H9 (cell line): ENCODE results near the gene OR10H5. TPM values are rescaled to one million over a fixed set of nuclear protein-coding genes. Genes with fewer than 3 reads are reported as not detected.
"Not testable (repeated sequence)": the region's sequence is repeated elsewhere in the genome, so short reads cannot be mapped to it uniquely, and the experiment has no call there.

Experiments
- DNase-seq: peaks from one replicate; pipeline ENCODE4 v3.0.0-alpha.2; 2017
- H2AFZ ChIP-seq: one replicate; pipeline ENCODE4 v1.6.1; 2013; ENCODE audit warnings: mild to moderate bottlenecking, low read length, control low read depth, moderate library complexity
- H2AK5ac ChIP-seq: 2 replicates; pipeline ENCODE4 v1.6.1; 2013; ENCODE audit warnings: low read length, control low read depth, mixed read lengths; ENCODE audit not compliant: insufficient read length
- H2BK120ac ChIP-seq: one replicate; pipeline ENCODE4 v1.6.1; 2013; ENCODE audit warnings: low read depth, mild to moderate bottlenecking, low read length, control low read depth, inconsistent platforms; ENCODE audit not compliant: poor library complexity, severe bottlenecking
- H2BK12ac ChIP-seq: 2 replicates; pipeline ENCODE4 v1.6.1; 2013; ENCODE audit warnings: low read length, control low read depth, mixed read lengths, low read depth; ENCODE audit not compliant: insufficient read length
- H2BK15ac ChIP-seq: 2 replicates; pipeline ENCODE4 v1.6.1; 2013; ENCODE audit warnings: low read depth, low read length, control low read depth
- H2BK20ac ChIP-seq: one replicate; pipeline ENCODE4 v1.6.1; 2013; ENCODE audit warnings: low read depth, mild to moderate bottlenecking, low read length, control low read depth, inconsistent platforms; ENCODE audit not compliant: poor library complexity, severe bottlenecking
- H2BK5ac ChIP-seq: 2 replicates; pipeline ENCODE4 v1.6.1; 2013; ENCODE audit warnings: low read length, control low read depth, mixed read lengths; ENCODE audit not compliant: insufficient read length
- H3K14ac ChIP-seq: 2 replicates; pipeline ENCODE4 v1.6.1; 2013; ENCODE audit warnings: low read length, control low read depth; ENCODE audit not compliant: insufficient read depth
- H3K18ac ChIP-seq: 2 replicates; pipeline ENCODE4 v1.6.1; 2013; ENCODE audit warnings: low read depth, mild to moderate bottlenecking, mixed read lengths, low read length, control low read depth; ENCODE audit not compliant: insufficient read length
- H3K23ac ChIP-seq: 2 replicates; pipeline ENCODE4 v1.6.1; 2013; ENCODE audit warnings: low read length, control low read depth, mixed read lengths, low read depth; ENCODE audit not compliant: insufficient read length
- H3K23me2 ChIP-seq: 2 replicates; pipeline ENCODE4 v1.6.1; 2013; ENCODE audit warnings: low read depth, mild to moderate bottlenecking, mixed read lengths, low read length, control low read depth; ENCODE audit not compliant: insufficient read length, poor library complexity, severe bottlenecking
- H3K27ac ChIP-seq: 2 replicates; pipeline ENCODE4 v1.5.1; 2013; ENCODE audit warnings: low read length, control low read depth, mixed read lengths, low read depth; ENCODE audit not compliant: insufficient read length
- H3K27me3 ChIP-seq: 2 replicates; pipeline ENCODE4 v1.6.1; 2013; ENCODE audit warnings: low read length, control low read depth, inconsistent platforms; ENCODE audit not compliant: insufficient read depth
- H3K4ac ChIP-seq: 2 replicates; pipeline ENCODE4 v1.6.1; 2013; ENCODE audit warnings: low read depth, mild to moderate bottlenecking, control low read depth, inconsistent platforms, low read length, moderate library complexity
- H3K4me1 ChIP-seq: 2 replicates; pipeline ENCODE4 v1.6.1; 2013; ENCODE audit warnings: low read length, control low read depth, inconsistent platforms; ENCODE audit not compliant: insufficient read depth
- H3K4me2 ChIP-seq: 2 replicates; pipeline ENCODE4 v1.6.1; 2013; ENCODE audit warnings: low read length, control low read depth, mixed read lengths; ENCODE audit not compliant: insufficient read length, insufficient read depth
- H3K56ac ChIP-seq: 2 replicates; pipeline ENCODE4 v1.6.1; 2013; ENCODE audit warnings: low read depth, mild to moderate bottlenecking, mixed read lengths, low read length, control low read depth; ENCODE audit not compliant: insufficient read length
- H3K79me1 ChIP-seq: 2 replicates; pipeline ENCODE4 v1.6.1; 2013; ENCODE audit warnings: low read depth, mild to moderate bottlenecking, moderate library complexity, low read length, control low read depth, inconsistent platforms; ENCODE audit not compliant: insufficient read depth, poor library complexity, severe bottlenecking
- H3K79me2 ChIP-seq: 2 replicates; pipeline ENCODE4 v1.6.1; 2013; ENCODE audit warnings: low read length, control low read depth, inconsistent platforms; ENCODE audit not compliant: insufficient read depth
- H3K9ac ChIP-seq: 2 replicates; pipeline ENCODE4 v1.6.1; 2013; ENCODE audit warnings: low read length, control low read depth, mixed read lengths; ENCODE audit not compliant: insufficient read length; ENCODE audit errors: extremely low read depth
- H3K9me3 ChIP-seq: one replicate; pipeline ENCODE4 v1.6.1; 2013; ENCODE audit warnings: low read depth, low read length, inconsistent platforms; ENCODE audit not compliant: control insufficient read depth
- H3T11ph ChIP-seq: one replicate; pipeline ENCODE4 v1.6.1; 2013; ENCODE audit warnings: mild to moderate bottlenecking, low read length, control low read depth, inconsistent platforms
- H4K20me1 ChIP-seq: one replicate; pipeline ENCODE4 v1.6.1; 2013; ENCODE audit not compliant: control insufficient read depth, insufficient read length, insufficient read depth
- H4K5ac ChIP-seq: 2 replicates; pipeline ENCODE4 v1.6.1; 2013; ENCODE audit warnings: low read depth, mild to moderate bottlenecking, mixed read lengths, low read length, control low read depth; ENCODE audit not compliant: insufficient read length
- H4K8ac ChIP-seq: replicated peaks from 2 replicates; pipeline ENCODE4 v1.6.1; 2013; ENCODE audit warnings: low read length, control low read depth, mixed read lengths, low read depth; ENCODE audit not compliant: insufficient read length
- H4K91ac ChIP-seq: 2 replicates; pipeline ENCODE4 v1.6.1; 2013; ENCODE audit warnings: low read depth, mild to moderate bottlenecking, moderate library complexity, mixed read lengths, low read length, control low read depth; ENCODE audit not compliant: insufficient read length
- H3K27ac Mint-ChIP-seq, 3 experiments: 2 replicates in 2 of 3; 3 replicates in 1 of 3; pipeline ENCODE4 v1.8.0; 2020 to 2021; ENCODE audit warnings: mixed read lengths in 3 of 3, mild to moderate bottlenecking in 1 of 3, moderate library complexity in 1 of 3
- H3K27me3 Mint-ChIP-seq: 2 replicates; pipeline ENCODE4 v1.8.0; 2021; ENCODE audit warnings: low read depth, mild to moderate bottlenecking, moderate library complexity, mixed read lengths
- H3K36me3 Mint-ChIP-seq, 3 experiments: 2 replicates in 2 of 3; 3 replicates in 1 of 3; pipeline ENCODE4 v1.8.0; 2020 to 2021; ENCODE audit warnings: low read depth in 3 of 3, mixed read lengths in 3 of 3; ENCODE audit not compliant: insufficient read depth in 1 of 3
- H3K4me1 Mint-ChIP-seq, 2 experiments: 2 replicates each; pipeline ENCODE4 v1.8.0; 2020; ENCODE audit warnings: mixed read lengths in 2 of 2
- H3K4me3 Mint-ChIP-seq, 2 experiments: 2 replicates in 1 of 2; 3 replicates in 1 of 2; pipeline ENCODE4 v1.8.0; 2020 to 2021; ENCODE audit warnings: mild to moderate bottlenecking in 2 of 2, mixed read lengths in 2 of 2, moderate library complexity in 1 of 2
- H3K9me3 Mint-ChIP-seq, 2 experiments: 2 replicates in 1 of 2; 3 replicates in 1 of 2; pipeline ENCODE4 v1.8.0; 2020; ENCODE audit warnings: mild to moderate bottlenecking in 2 of 2, mixed read lengths in 2 of 2, moderate library complexity in 1 of 2
- WGBS: extraction: QIAGEN DNeasy Blood & Tissue Kit; methylation state at CpG from one replicate; pipeline ENCODE4 v1.1.7; 2013; ENCODE audit warnings: missing lambda C conversion rate, low lambda C conversion rate, mixed read lengths; ENCODE audit not compliant: insufficient read length; ENCODE audit errors: extremely low coverage; 5-methylcytosine and 5-hydroxymethylcytosine counted together
- total RNA-seq: library from RNA; stranded (reverse); gene quantifications from 2 replicates; pipeline ENCODE4 v1.2.1, GENCODE V29; 2021

OR10H5 gene
- total RNA-seq, 1 experiment from 2014 or later = not detected

DNA sequence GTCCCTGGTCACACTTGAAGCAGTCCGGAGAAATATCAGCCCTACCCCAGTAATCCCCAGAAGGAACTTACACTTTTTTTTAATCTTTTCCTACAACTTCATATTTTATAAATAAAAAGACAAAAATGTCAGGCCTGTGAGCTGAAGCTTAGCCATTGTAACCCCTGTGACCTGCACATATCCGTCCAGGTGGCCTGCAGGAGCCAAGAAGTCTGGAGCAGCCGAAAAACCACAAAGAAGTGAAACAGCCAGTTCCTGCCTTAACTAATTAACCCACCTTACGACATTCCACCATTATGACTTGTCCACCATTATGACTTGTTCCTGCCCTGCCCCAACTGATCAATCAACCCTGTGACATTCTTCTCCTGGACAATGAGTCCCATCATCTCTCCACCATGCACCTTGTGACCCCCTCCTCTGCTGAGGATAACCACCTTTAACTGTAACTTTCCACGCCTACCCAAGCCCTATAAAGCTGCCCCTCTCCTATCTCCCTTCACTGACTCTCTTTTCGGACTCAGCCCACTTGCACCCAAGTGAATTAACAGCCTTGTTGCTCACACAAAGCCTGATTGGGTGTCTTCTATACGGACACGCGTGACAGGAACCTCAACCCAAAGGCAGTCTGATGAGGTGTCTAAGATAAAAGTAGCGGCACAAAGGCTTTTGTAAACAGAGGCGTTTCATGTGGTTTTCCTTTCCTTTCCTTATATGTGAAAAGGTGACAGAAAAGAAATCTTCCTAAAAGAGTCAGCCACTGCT, 48.3 kb downstream of the OR10H5 start:
- not testable (repeated sequence) for H2BK120ac ChIP-seq, H4K5ac ChIP-seq, H3T11ph ChIP-seq, H3K14ac ChIP-seq, H3K18ac ChIP-seq, H3K9ac ChIP-seq, H2AFZ ChIP-seq, H3K56ac ChIP-seq, H3K79me1 ChIP-seq, H3K27ac ChIP-seq, H4K91ac ChIP-seq, H3K4me3 Mint-ChIP-seq, H4K8ac ChIP-seq, H2BK5ac ChIP-seq, H3K4ac ChIP-seq, H2AK5ac ChIP-seq, H2BK15ac ChIP-seq, H2BK12ac ChIP-seq, H3K4me1 ChIP-seq, H3K27me3 ChIP-seq, H3K4me2 ChIP-seq, H3K4me1 Mint-ChIP-seq, H4K20me1 ChIP-seq, H3K23ac ChIP-seq, H3K79me2 ChIP-seq, H2BK20ac ChIP-seq, H3K27ac Mint-ChIP-seq, DNase-seq, H3K23me2 ChIP-seq, H3K27me3 Mint-ChIP-seq
- peaks cover 74% of the 10 kb centered on the region for H3K9me3 ChIP-seq
- H3K9me3 Mint-ChIP-seq = peaks cover 36 to 39% of the 10 kb centered on the region in 2 experiments
- peaks cover 8 to 20% (median 11%) of the 10 kb centered on the region in 3 experiments for H3K36me3 Mint-ChIP-seq
- WGBS = no CpG with 5 or more reads among the region's 11 CpGs
